Liver (tissue), 3 donors: ENCODE measurements around the gene NRM.

Experiments
- CTCF ChIP-seq: fragments of 150-350 bp; IDR thresholded peaks from 2 replicates; pipeline ENCODE4 v1.5.1; 2017; ENCODE audit warnings: improper control_type of control experiment, low read depth, low read length; ENCODE audit not compliant: missing input control
- REST ChIP-seq: IDR thresholded peaks from 2 replicates; pipeline ENCODE4 v1.6.1; 2016; ENCODE audit warnings: antibody characterized with exemption, mild to moderate bottlenecking
- TAF1 ChIP-seq: conservative IDR thresholded peaks from 2 replicates; pipeline ENCODE4 v1.6.1; 2016; ENCODE audit warnings: antibody characterized with exemption, mild to moderate bottlenecking
- donor health status: healthy.
- donor health status: healthy.

- TF ChIP-seq CTCF (no peak), REST (no peak), TAF1 (no peak)
Observed at GRCh38 chr6:30703821-30704220, 13.0 kb upstream of the NRM start.
